H1 (cell line): Measurements from ENCODE around the gene LILRB1. TPM values are rescaled to one million over a fixed set of nuclear protein-coding genes. Genes with fewer than 3 reads are reported as not detected.

Source experiments
- CTCF ChIA-PET: fragments of 300-600 bp; sonication (Branson Sonifier 250); formaldehyde crosslinking; loops from one replicate; lab custom pipeline; 2021; ENCODE audit not compliant: partially characterized antibody; lab: Charles Lee
- POLR2A ChIA-PET: fragments of 300-600 bp; sonication (Branson Sonifier 250); formaldehyde crosslinking; loops from one replicate; lab custom pipeline; 2021; ENCODE audit warnings: inconsistent platforms; ENCODE audit not compliant: partially characterized antibody; lab: Charles Lee
- DNase-seq, 2 experiments: peaks; one replicate each; pipeline versions ENCODE4 v3.0.0 to v3.0.0-alpha.2; 2010 to 2022; ENCODE audit warnings: low spot score in 2 of 2, low read depth in 1 of 2, mixed read lengths in 1 of 2
- FAIRE-seq: peaks from 2 replicates; lab custom pipeline; 2011; peaks lifted over from hg19 to GRCh38; lab: Jason Lieb, UNC
- H2AFZ ChIP-seq: 2 replicates; pipeline ENCODE4 v1.8.1; 2012; ENCODE audit warnings: low read length, inconsistent platforms
- H2AK5ac ChIP-seq: 2 replicates; pipeline ENCODE4 v1.6.1; 2013; ENCODE audit warnings: low read depth, low read length
- H2BK120ac ChIP-seq: replicated peaks from 2 replicates; pipeline ENCODE3; 2013; ENCODE audit warnings: low read depth, low read length, inconsistent platforms
- H2BK12ac ChIP-seq: 2 replicates; pipeline ENCODE4 v1.6.1; 2013; ENCODE audit warnings: low read depth, low read length
- H2BK15ac ChIP-seq: 2 replicates; pipeline ENCODE4 v1.6.1; 2013; ENCODE audit warnings: low read length
- H2BK20ac ChIP-seq: 2 replicates; pipeline ENCODE4 v1.6.1; 2013; ENCODE audit warnings: low read length
- H2BK5ac ChIP-seq: 2 replicates; pipeline ENCODE4 v1.6.1; 2013; ENCODE audit warnings: low read depth, low read length
- H3K14ac ChIP-seq: 2 replicates; pipeline ENCODE4 v1.6.1; 2013; ENCODE audit warnings: inconsistent platforms; ENCODE audit not compliant: insufficient read length
- H3K18ac ChIP-seq: 2 replicates; pipeline ENCODE4 v1.6.1; 2013; ENCODE audit warnings: low read length; ENCODE audit errors: extremely low read depth
- H3K23ac ChIP-seq: 2 replicates; pipeline ENCODE4 v1.6.1; 2013; ENCODE audit warnings: inconsistent platforms; ENCODE audit not compliant: insufficient read length
- H3K23me2 ChIP-seq: 2 replicates; pipeline ENCODE4 v1.6.1; 2013; ENCODE audit warnings: low read depth, low read length
- H3K27ac ChIP-seq: 2 replicates; pipeline ENCODE4 v1.6.1; 2011; ENCODE audit warnings: low read depth, low read length, inconsistent platforms
- H3K27me3 ChIP-seq, 4 experiments: replicated peaks in 1 of 4; 1 replicate in 1 of 4; 2 replicates in 3 of 4; pipeline versions ENCODE4 v1.6.1 to v1.8.1; 2011 to 2013; ENCODE audit warnings: low read length in 3 of 4, mild to moderate bottlenecking in 3 of 4, inconsistent platforms in 2 of 4, mixed read lengths in 2 of 4, moderate library complexity in 1 of 4; ENCODE audit not compliant: control insufficient read depth in 3 of 4, insufficient read depth in 3 of 4; ENCODE audit errors: extremely low read depth in 1 of 4
- H3K36me3 ChIP-seq, 4 experiments: 2 replicates each; pipeline versions ENCODE4 v1.6.1 to v1.8.1; 2011 to 2013; ENCODE audit warnings: mild to moderate bottlenecking in 4 of 4, low read length in 3 of 4, moderate library complexity in 2 of 4, control low read depth in 1 of 4, inconsistent platforms in 1 of 4; ENCODE audit not compliant: insufficient read depth in 4 of 4, control insufficient read depth in 2 of 4
- H3K4ac ChIP-seq: replicated peaks from 2 replicates; pipeline ENCODE3; 2013; ENCODE audit warnings: low read length, low read depth, mixed read lengths, inconsistent platforms; ENCODE audit not compliant: insufficient read length
- H3K4me1 ChIP-seq, 4 experiments: replicated peaks in 1 of 4; 1 replicate in 1 of 4; 2 replicates in 3 of 4; pipeline versions ENCODE4 v1.6.1 to v1.8.1; 2011 to 2013; ENCODE audit warnings: low read length in 3 of 4, inconsistent platforms in 2 of 4, mixed read lengths in 1 of 4; ENCODE audit not compliant: insufficient read depth in 4 of 4, control insufficient read depth in 3 of 4
- H3K4me2 ChIP-seq, 2 experiments: 2 replicates each; pipeline versions ENCODE4 v1.6.1 to v1.8.1; 2011 to 2013; ENCODE audit warnings: low read depth in 2 of 2, low read length in 2 of 2, control low read depth in 1 of 2, inconsistent platforms in 1 of 2, mild to moderate bottlenecking in 1 of 2; ENCODE audit not compliant: insufficient read depth in 1 of 2
- H3K4me3 ChIP-seq, 4 experiments: fragments of 200-600, 300-600 bp in 1 of 4; sonication (generic), shearing (Covaris generic), sonication (Bioruptor Twin) in 1 of 4; 2 replicates each; pipeline versions ENCODE4 v1.5.1 to v1.8.1; 2011 to 2016; ENCODE audit warnings: low read length in 4 of 4, low read depth in 3 of 4, control low read depth in 2 of 4, inconsistent platforms in 2 of 4, mild to moderate bottlenecking in 2 of 4, mixed read lengths in 1 of 4, moderate library complexity in 1 of 4; ENCODE audit not compliant: insufficient read depth in 2 of 4; ENCODE audit errors: extremely low read depth in 1 of 4
- H3K56ac ChIP-seq: replicated peaks from 2 replicates; pipeline ENCODE3; 2013; ENCODE audit warnings: low read depth, mild to moderate bottlenecking, mixed read lengths, low read length, inconsistent platforms; ENCODE audit not compliant: insufficient read length
- H3K79me1 ChIP-seq: 2 replicates; pipeline ENCODE4 v1.6.1; 2013; ENCODE audit warnings: low read depth, low read length, control low read depth
- H3K79me2 ChIP-seq, 2 experiments: 2 replicates each; pipeline versions ENCODE4 v1.6.1 to v1.8.1; 2012 to 2013; ENCODE audit warnings: low read length in 2 of 2, mild to moderate bottlenecking in 2 of 2, inconsistent platforms in 1 of 2; ENCODE audit not compliant: insufficient read depth in 2 of 2, control insufficient read depth in 1 of 2
- H3K9ac ChIP-seq, 4 experiments: replicated peaks in 1 of 4; 1 replicate in 1 of 4; 2 replicates in 3 of 4; pipeline versions ENCODE4 v1.6.1 to v1.8.1; 2011 to 2013; ENCODE audit warnings: low read depth in 3 of 4, low read length in 3 of 4, control low read depth in 2 of 4, mild to moderate bottlenecking in 2 of 4, moderate library complexity in 2 of 4, inconsistent platforms in 1 of 4; ENCODE audit errors: extremely low read depth in 1 of 4
- H3K9me3 ChIP-seq, 2 experiments: 2 replicates each; pipeline versions ENCODE4 v1.6.1 to v1.8.1; 2012 to 2013; ENCODE audit warnings: mild to moderate bottlenecking in 2 of 2, moderate library complexity in 2 of 2, control low read depth in 1 of 2, inconsistent platforms in 1 of 2, low read depth in 1 of 2, low read length in 1 of 2, mixed read lengths in 1 of 2; ENCODE audit not compliant: insufficient read depth in 2 of 2
- H4K20me1 ChIP-seq, 2 experiments: replicated peaks in 1 of 2; 2 replicates each; pipeline versions ENCODE3 to v1.8.1; 2011 to 2013; ENCODE audit warnings: inconsistent platforms in 2 of 2, low read length in 2 of 2, mild to moderate bottlenecking in 1 of 2; ENCODE audit not compliant: insufficient read depth in 2 of 2, control insufficient read depth in 1 of 2
- H4K5ac ChIP-seq: 2 replicates; pipeline ENCODE4 v1.6.1; 2013; ENCODE audit warnings: low read length, low read depth, mixed read lengths, inconsistent platforms; ENCODE audit not compliant: insufficient read length
- H4K8ac ChIP-seq: 2 replicates; pipeline ENCODE4 v1.8.0; 2013; ENCODE audit warnings: mild to moderate bottlenecking, moderate library complexity, low read length, inconsistent platforms; ENCODE audit not compliant: insufficient read depth; ENCODE audit errors: extremely low read depth
- H4K91ac ChIP-seq: replicated peaks from 2 replicates; pipeline ENCODE3; 2013; ENCODE audit warnings: low read length, mixed read lengths, inconsistent platforms; ENCODE audit not compliant: insufficient read length
- BCL11A ChIP-seq, 2 experiments: IDR thresholded peaks; one replicate each; pipeline ENCODE4 v1.6.1; 2011; ENCODE audit warnings: low read depth in 2 of 2, low read length in 2 of 2, mild to moderate bottlenecking in 2 of 2
- CHD1 ChIP-seq: IDR thresholded peaks from 2 replicates; pipeline ENCODE4 v1.6.1; 2012; ENCODE audit warnings: low read depth, low read length, improper control_type of control experiment
- JUN ChIP-seq: IDR thresholded peaks from 2 replicates; pipeline ENCODE4 v1.6.1; 2011; ENCODE audit warnings: low read depth, mild to moderate bottlenecking, improper control_type of control experiment, low read length
- POU5F1 ChIP-seq: IDR thresholded peaks from 2 replicates; pipeline ENCODE4 v1.6.1; 2011; ENCODE audit warnings: low read depth, mild to moderate bottlenecking, low read length, moderate library complexity
- RXRA ChIP-seq: IDR thresholded peaks from 2 replicates; pipeline ENCODE4 v1.6.1; 2011; ENCODE audit warnings: low read depth, mild to moderate bottlenecking, low read length, moderate library complexity; ENCODE audit not compliant: insufficient read depth
- TBP ChIP-seq: IDR thresholded peaks from 2 replicates; pipeline ENCODE4 v1.6.1; 2011; ENCODE audit warnings: low read depth, low read length, improper control_type of control experiment
- WGBS, 2 experiments: shearing (Covaris generic) in 1 of 2; methylation state at CpG; one replicate each; pipeline versions ENCODE4 v1.1.6 to v1.1.7; 2013 to 2015; ENCODE audit warnings: low lambda C conversion rate in 2 of 2, mixed read lengths in 2 of 2, inconsistent platforms in 1 of 2, low coverage in 1 of 2, missing lambda C conversion rate in 1 of 2; ENCODE audit not compliant: insufficient replicate concordance in 2 of 2, insufficient coverage in 1 of 2, insufficient read length in 1 of 2; ENCODE audit errors: extremely low coverage in 1 of 2, missing lambda C conversion rate in 1 of 2; 5-methylcytosine and 5-hydroxymethylcytosine counted together
- polyA plus RNA-seq, 7 experiments: library from polyadenylated mRNA; depleted of rRNA in 3 of 7; stranded (reverse) in 5 of 7; unstranded in 2 of 7; fragments of >200 nt in 5 of 7; fragments of 200-250 nt in 2 of 7; gene quantifications; 1 replicate in 5 of 7; 2 replicates in 1 of 7; 4 replicates in 1 of 7; pipeline versions ENCODE4 v1.2.1 to v1.2.3, GENCODE V29; 2011 to 2013; ENCODE audit warnings: missing spikeins in 2 of 7, mixed read lengths in 2 of 7
- total RNA-seq: library from RNA; stranded (reverse); fragmentation: NEBNext Ultra II Directional; extraction: Animal tissue kit (Norgen Biotek cat#: 25700); gene quantifications from 2 replicates; pipeline ENCODE4 v1.2.1, GENCODE V29; 2021

Gene LILRB1
- total and polyA plus RNA-seq, 2 of the 8 experiments (the other 6 are each of a cell fraction or from before 2014, with no cell fraction given) = not detected

DNA sequence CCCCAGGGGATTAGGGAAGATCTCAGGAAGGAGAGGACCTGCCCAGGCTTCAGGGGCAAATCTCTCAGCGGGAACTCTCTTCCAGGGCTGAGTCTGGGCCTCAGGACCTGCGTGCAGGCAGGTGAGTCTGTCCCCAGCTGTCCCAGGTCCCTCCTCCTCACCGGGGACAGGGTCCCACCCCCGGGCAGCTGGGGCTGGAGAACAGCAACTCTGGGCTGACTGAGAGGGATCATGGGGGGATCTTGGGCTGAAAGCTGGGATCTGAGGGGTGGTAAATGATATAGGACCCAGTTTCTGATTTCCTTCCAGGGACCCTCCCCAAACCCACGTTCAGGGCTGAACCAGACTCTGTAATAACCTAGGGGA, 22.5 kb upstream of the LILRB1 start:
- WGBS, 2 experiments = 70% methylated on average over 4 of the region's 5 CpGs; no CpG with 5 or more reads in 1 of the 2 experiments
- Histone ChIP-seq H3K14ac (no peak overlapping the region), H2AFZ (no peak overlapping the region), H3K9me3 (peaks cover 56 to 72% of the 10 kb centered on the region in 2 experiments), H3K4me2 (no peak overlapping the region), H3K27ac (no peak overlapping the region), H3K23ac (no peak overlapping the region), H3K56ac (no peak overlapping the region), H3K4ac (no peak overlapping the region), H3K9ac (no peak overlapping the region), H2BK15ac (no peak overlapping the region), H2BK20ac (no peak overlapping the region), H3K79me2 (no peaks in the 10 kb centered on the region), H3K27me3 (no peaks in the 10 kb centered on the region), H2BK12ac (no peak overlapping the region), H2AK5ac (no peak overlapping the region), H4K20me1 (no peaks in the 10 kb centered on the region), H4K5ac (no peak overlapping the region), H2BK5ac (no peak overlapping the region), H4K8ac (no peak overlapping the region), H3K36me3 (no peaks in the 10 kb centered on the region), H3K4me1 (no peaks in the 10 kb centered on the region), H3K23me2 (no peaks in the 10 kb centered on the region), H3K4me3 (no peak overlapping the region), H3K18ac (no peak overlapping the region), H4K91ac (no peak overlapping the region), H3K79me1 (no peaks in the 10 kb centered on the region), H2BK120ac (no peak overlapping the region)
- ChIA-PET POLR2A (no interaction called here), CTCF (no interaction called here)
- FAIRE-seq (no peak), DNase-seq (no peak)
- TF ChIP-seq CHD1 (no peak), RXRA (no peak), JUN (no peak), TBP (no peak), POU5F1 (no peak), BCL11A (IDR thresholded peaks at IDR 0.05; ENCODE audit: low read depth in 2 of 2, low read length in 2 of 2) (no peak)
